Psoas muscle (tissue), 8 donors: ENCODE results near the gene MXI1. TPM values are rescaled to one million over a fixed set of nuclear protein-coding genes. Genes with fewer than 3 reads are reported as not detected.
A peak's percentile ranks its signal among the peaks of the same experiment; 100 is the strongest.

Experiments used
- ATAC-seq, 4 donors: fragments of 200-7000 bp; cut with Tn5 transposase; one replicate each; pipeline ENCODE4 v1.9.1; 2020; ENCODE audit warnings: moderate library complexity in 3 of 4, mild to moderate bottlenecking in 2 of 4
- DNase-seq, 2 donors: peaks; one replicate each; pipeline ENCODE4 v3.0.0-alpha.2; 2020
- H3K27ac ChIP-seq: fragments of 200-600 bp; one replicate; pipeline ENCODE4 v1.8.0; 2022
- H3K27me3 ChIP-seq, 3 donors: fragments of 200-600 bp in 1 of 3; one replicate each; pipeline versions ENCODE4 v1.6.1 to v1.8.0; 2013 to 2022; ENCODE audit warnings: low read length in 2 of 3, mild to moderate bottlenecking in 2 of 3, moderate library complexity in 1 of 3; ENCODE audit not compliant: insufficient read depth in 3 of 3
- H3K36me3 ChIP-seq, 2 donors: fragments of 200-600 bp in 1 of 2; one replicate each; pipeline versions ENCODE4 v1.6.1 to v1.8.0; 2013 to 2022; ENCODE audit warnings: low read depth in 1 of 2, mild to moderate bottlenecking in 1 of 2, moderate library complexity in 1 of 2; ENCODE audit not compliant: insufficient read depth in 1 of 2
- H3K4me1 ChIP-seq: fragments of 200-600 bp; one replicate; pipeline ENCODE4 v1.8.0; 2022
- H3K4me3 ChIP-seq: fragments of 200-600 bp; one replicate; pipeline ENCODE4 v1.8.0; 2022; ENCODE audit warnings: mild to moderate bottlenecking
- H3K9me3 ChIP-seq: fragments of 200-600 bp; one replicate; pipeline ENCODE4 v1.8.0; 2022
- WGBS, 3 donors: extraction: QIAGEN DNeasy Blood & Tissue Kit; methylation state at CpG; one replicate each; pipeline versions ENCODE4 v1.1.6 to v1.1.7; 2013; 5-methylcytosine and 5-hydroxymethylcytosine counted together
- intact Hi-C, 2 donors: fragments of 100-400 bp; cut with DNase I; formaldehyde crosslinking; loops; one replicate each; pipeline versions ENCODE4 v1.11.0 to v1.14.2; 2022
- polyA plus RNA-seq, 3 donors: library from polyadenylated mRNA; stranded (reverse); fragments of 200-250 nt; gene quantifications; one replicate each; pipeline ENCODE4 v1.2.3, GENCODE V29; 2013
- total RNA-seq, 4 donors: library from RNA; stranded (reverse); fragmentation: NEBNext Ultra II Directional in 2 of 4; extraction: Animal tissue kit (Norgen Biotek cat#: 25700) in 2 of 4; gene quantifications; one replicate each; pipeline versions ENCODE4 v1.2.1 to v1.2.4, GENCODE V29; 2021 to 2023
- TF ChIP-seq, protein P1 (sequence below): fragments of 200-600 bp; IDR thresholded peaks from one replicate; pipeline ENCODE4 v1.8.0; 2022; ENCODE audit warnings: antibody characterized with exemption
- donor health status: healthy with polysubstance abuse.
- donor health status: DM: no; HTN: no; CAD: no; lungs with moderate emphysema.
- donor health status: Bipolar disorder and iron deficiency.
- donor health status: healthy.
- donor health status: DM: yes; HTN: yes; CAD: no.
- donor health status: DM: no; HTN: no; CAD: no.
- donor health status: DM: no; HTN: no; CAD: no.
- donor health status: DM: yes; HTN: yes; CAD: no.

The MXI1 gene
- total and polyA plus RNA-seq, 7 donors, result 5.5 to 50.3 (median 33.3) TPM

DNA sequence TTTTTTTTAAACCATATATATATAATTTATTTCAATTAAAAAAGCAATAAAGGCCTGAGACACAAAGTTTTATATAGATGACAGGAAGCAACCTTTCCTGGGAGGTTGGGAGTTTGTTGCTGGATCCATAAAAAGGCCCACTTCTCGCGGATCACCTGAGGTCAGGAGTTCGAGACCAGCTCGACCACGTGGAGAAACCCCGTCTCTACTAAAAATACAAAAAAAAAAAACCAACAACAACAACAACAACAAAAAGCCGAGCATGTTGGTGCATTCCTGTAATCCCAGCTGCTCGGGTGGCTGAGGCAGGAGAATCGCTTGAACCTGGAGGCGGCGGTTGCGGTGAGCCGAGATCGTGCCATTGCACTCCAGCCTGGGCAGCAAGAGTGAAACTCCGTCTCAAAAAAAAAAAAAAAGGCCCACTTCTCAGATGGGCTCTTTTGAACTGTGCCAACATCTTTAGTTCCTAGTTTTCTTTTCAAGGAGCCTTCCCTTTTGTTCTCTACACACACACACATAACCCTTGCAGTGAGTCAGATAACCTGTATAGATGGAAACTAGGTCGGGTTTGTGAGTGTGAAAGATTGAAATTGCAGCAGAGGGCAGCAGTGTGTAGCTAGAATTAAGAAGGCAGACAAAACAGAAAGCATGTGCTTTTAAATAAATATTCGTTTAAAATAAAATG lies 98.5 kb downstream of the MXI1 start:
- intact Hi-C loops, result loop anchor here in 1 of 2 donors (2.0 kb wide), 2 partner anchors 79 to 241 kb away; no protein-coding TSS in a partner anchor
- TF ChIP-seq, protein P1, sequence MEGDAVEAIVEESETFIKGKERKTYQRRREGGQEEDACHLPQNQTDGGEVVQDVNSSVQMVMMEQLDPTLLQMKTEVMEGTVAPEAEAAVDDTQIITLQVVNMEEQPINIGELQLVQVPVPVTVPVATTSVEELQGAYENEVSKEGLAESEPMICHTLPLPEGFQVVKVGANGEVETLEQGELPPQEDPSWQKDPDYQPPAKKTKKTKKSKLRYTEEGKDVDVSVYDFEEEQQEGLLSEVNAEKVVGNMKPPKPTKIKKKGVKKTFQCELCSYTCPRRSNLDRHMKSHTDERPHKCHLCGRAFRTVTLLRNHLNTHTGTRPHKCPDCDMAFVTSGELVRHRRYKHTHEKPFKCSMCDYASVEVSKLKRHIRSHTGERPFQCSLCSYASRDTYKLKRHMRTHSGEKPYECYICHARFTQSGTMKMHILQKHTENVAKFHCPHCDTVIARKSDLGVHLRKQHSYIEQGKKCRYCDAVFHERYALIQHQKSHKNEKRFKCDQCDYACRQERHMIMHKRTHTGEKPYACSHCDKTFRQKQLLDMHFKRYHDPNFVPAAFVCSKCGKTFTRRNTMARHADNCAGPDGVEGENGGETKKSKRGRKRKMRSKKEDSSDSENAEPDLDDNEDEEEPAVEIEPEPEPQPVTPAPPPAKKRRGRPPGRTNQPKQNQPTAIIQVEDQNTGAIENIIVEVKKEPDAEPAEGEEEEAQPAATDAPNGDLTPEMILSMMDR, result peak; percentile 58
- H3K4me3 ChIP-seq, result peak overlapping the region; percentile 74
- no peaks in the 10 kb centered on the region for H3K9me3 ChIP-seq
- no peaks in the 10 kb centered on the region for H3K27me3 ChIP-seq
- 61 to 67% (median 64%) methylated on average over 17 of the region's 17 CpGs for WGBS, 3 donors
- H3K27ac ChIP-seq, result peak overlapping the region; percentile 88
- ATAC-seq, result peak; percentile 67 to 80 (median 73)
- H3K36me3 ChIP-seq, result peaks cover 3 to 26% of the 10 kb centered on the region in 2 donors
- peaks cover 42% of the 10 kb centered on the region for H3K4me1 ChIP-seq
- DNase-seq, result no peak

DNA sequence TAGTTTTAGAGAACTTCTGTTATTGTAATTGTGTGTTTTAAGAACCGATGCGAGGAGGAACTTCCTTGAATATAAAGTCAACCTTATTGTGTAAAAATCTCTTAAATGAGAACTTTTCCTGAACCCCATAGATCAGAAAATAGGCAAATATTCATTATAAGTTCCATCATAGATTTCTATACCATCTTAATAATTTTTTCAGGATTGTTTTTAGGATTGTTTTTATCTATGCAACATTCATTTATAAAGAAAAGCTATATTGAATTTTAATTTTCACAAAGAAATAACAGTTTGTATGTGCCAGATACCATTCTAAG lies 99.0 kb downstream of the MXI1 start:
- WGBS, 3 donors, result 33 to 56% (median 39%) methylated on average over 2 of the region's 2 CpGs
- no peak for DNase-seq
- H3K36me3 ChIP-seq, result peaks cover 3 to 21% of the 10 kb centered on the region in 2 donors
- H3K9me3 ChIP-seq, result no peaks in the 10 kb centered on the region
- no peaks in the 10 kb centered on the region for H3K27me3 ChIP-seq
- no peak overlapping the region for H3K27ac ChIP-seq
- intact Hi-C loops, result loop anchor here in 1 of 2 donors (2.0 kb wide), 1 partner anchor 240 kb away; no protein-coding TSS in a partner anchor
- peak overlapping the region; percentile 74 for H3K4me3 ChIP-seq
- H3K4me1 ChIP-seq, result peaks cover 37% of the 10 kb centered on the region
- TF ChIP-seq, protein P1, result no peak
- ATAC-seq, result no peak

DNA sequence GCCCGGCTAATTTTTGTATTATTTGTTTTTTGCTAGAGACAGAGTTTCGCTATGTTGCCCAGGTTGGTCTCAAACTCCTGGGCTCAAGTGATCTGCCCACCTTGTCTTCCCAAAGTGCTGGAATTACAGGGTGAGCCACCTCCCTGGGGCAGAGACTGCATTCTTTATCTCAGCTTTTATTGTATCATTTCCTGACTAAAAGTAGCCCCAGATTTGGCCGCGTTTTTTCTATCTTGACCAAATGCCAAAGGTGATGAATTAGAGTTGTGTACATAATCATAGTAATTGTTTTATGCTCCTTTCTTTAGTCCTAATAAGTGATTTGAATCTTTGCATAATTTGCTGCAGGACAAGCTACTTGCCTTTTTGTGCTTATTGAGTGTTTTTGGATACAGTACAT lies 100.4 kb downstream of the MXI1 start:
- ATAC-seq (no peak), DNase-seq (no peak)
- intact Hi-C loops, result loop anchor here in 1 of 2 donors (2.0 kb wide), 1 partner anchor 239 kb away; no protein-coding TSS in a partner anchor
- H3K9me3 ChIP-seq, result no peaks in the 10 kb centered on the region
- H3K4me3 ChIP-seq, result no peak overlapping the region
- WGBS, 3 donors, result 65 to 67% (median 66%) methylated on average over 4 of the region's 4 CpGs
- TF ChIP-seq, protein P1, result no peak
- H3K27me3 ChIP-seq, result no peaks in the 10 kb centered on the region
- peaks cover 0 to 7% of the 10 kb centered on the region in 2 donors for H3K36me3 ChIP-seq
- no peak overlapping the region for H3K27ac ChIP-seq
- peaks cover 23% of the 10 kb centered on the region for H3K4me1 ChIP-seq

DNA sequence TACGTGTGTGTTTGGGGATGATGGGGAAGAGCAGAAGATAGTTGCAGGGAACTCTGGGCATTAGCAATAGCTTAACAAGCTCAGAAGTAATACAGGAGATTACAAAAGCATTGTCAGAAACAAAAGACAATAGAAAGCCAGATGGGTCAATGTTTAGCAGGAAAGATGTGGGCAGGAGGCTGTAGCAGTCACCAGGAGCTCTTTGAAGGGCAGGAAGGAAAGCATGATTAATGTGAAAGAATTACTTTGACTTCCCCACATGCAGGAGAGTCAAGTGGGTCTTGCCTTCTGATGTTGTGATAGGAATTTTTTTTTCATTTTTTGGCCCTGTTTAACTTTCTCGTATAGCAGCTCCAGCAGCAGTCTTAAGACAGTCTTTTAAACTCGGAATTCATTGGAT lies 103.3 kb downstream of the MXI1 start:
- intact Hi-C loops, result loop anchor here in 1 of 2 donors (2.0 to 5.0 kb wide), 2 partner anchors 187 to 236 kb away; partner anchors contain the start of gene DUSP5
- H3K4me3 ChIP-seq, result no peak overlapping the region
- no peaks in the 10 kb centered on the region for H3K36me3 ChIP-seq
- no peak overlapping the region for H3K27ac ChIP-seq
- no peaks in the 10 kb centered on the region for H3K27me3 ChIP-seq
- 39 to 51% (median 46%) methylated on average over 3 of the region's 3 CpGs for WGBS, 3 donors
- peaks cover 8% of the 10 kb centered on the region for H3K4me1 ChIP-seq
- no peaks in the 10 kb centered on the region for H3K9me3 ChIP-seq
- ATAC-seq (no peak), DNase-seq (no peak)
- TF ChIP-seq, protein P1, result no peak
